GM12878 (cell line): ENCODE data around the gene KIAA0930. TPM values are rescaled to one million over a fixed set of nuclear protein-coding genes. Genes with fewer than 3 reads are reported as not detected.

ENCODE experiments used
- ATAC-seq: fragments of 200-7000 bp; cut with Tn5 transposase; 3 replicates; pipeline ENCODE4 v1.9.1; 2020; ENCODE audit warnings: mild to moderate bottlenecking, moderate library complexity
- BruUV-seq: library from RNA; stranded (reverse); fragments of 400-500 nt; replicated peaks from 2 replicates; lab custom pipeline; 2021; lab: Mats Ljungman, UMichigan
- CTCF ChIA-PET: fragments of 300-600 bp; sonication (Branson Sonifier 250); formaldehyde crosslinking; extraction: SDS; loops from one replicate; lab custom pipeline; 2021; ENCODE audit warnings: inconsistent platforms; lab: Yijun Ruan, JAX
- POLR2A ChIA-PET: fragments of 350-600 bp; formaldehyde crosslinking; extraction: SDS; loops from one replicate; lab custom pipeline; 2021; ENCODE audit warnings: inconsistent platforms; lab: Charles Lee
- RAD21 ChIA-PET: fragments of 300-600 bp; sonication (Branson Sonifier 250); formaldehyde crosslinking; loops from one replicate; lab custom pipeline; 2023; ENCODE audit warnings: antibody characterized with exemption; ENCODE audit not compliant: unreplicated experiment; lab: Charles Lee
- SMC1A ChIA-PET: fragments of 300-600 bp; sonication (Branson Sonifier 250); formaldehyde crosslinking; loops from one replicate; lab custom pipeline; 2023; ENCODE audit not compliant: unreplicated experiment, uncharacterized antibody; lab: Charles Lee
- DNase-seq: peaks from one replicate; pipeline ENCODE4 v3.0.0-alpha.2; 2011; ENCODE audit warnings: low read depth, low spot score
- FAIRE-seq: peaks from 3 replicates; lab custom pipeline; 2011; peaks lifted over from hg19 to GRCh38; lab: Jason Lieb, UNC
- H2AFZ ChIP-seq: 2 replicates; pipeline ENCODE4 v1.6.0; 2011; ENCODE audit warnings: low read depth, low read length, control low read depth; ENCODE audit not compliant: control insufficient read depth
- H3K27ac ChIP-seq: 2 replicates; pipeline ENCODE4 v1.5.1; 2011; ENCODE audit warnings: control low read depth; ENCODE audit not compliant: control insufficient read depth, insufficient read depth
- H3K27me3 ChIP-seq, 2 experiments: replicated peaks in 1 of 2; 2 replicates each; pipeline versions ENCODE4 v1.6.0 to v1.6.1; 2011; ENCODE audit warnings: low read length in 1 of 2; ENCODE audit not compliant: control insufficient read depth in 2 of 2, insufficient read depth in 2 of 2
- H3K36me3 ChIP-seq, 2 experiments: 2 replicates each; pipeline ENCODE4 v1.5.1; 2011; ENCODE audit warnings: low read length in 1 of 2; ENCODE audit not compliant: control insufficient read depth in 2 of 2, insufficient read depth in 2 of 2
- H3K4me1 ChIP-seq: 2 replicates; pipeline ENCODE4 v1.6.1; 2011; ENCODE audit warnings: mild to moderate bottlenecking, low read length, moderate library complexity, mixed read lengths; ENCODE audit not compliant: control insufficient read depth, insufficient read depth
- H3K4me2 ChIP-seq: 2 replicates; pipeline ENCODE4 v1.6.0; 2011; ENCODE audit warnings: control low read depth; ENCODE audit not compliant: control insufficient read depth, insufficient read depth
- H3K4me3 ChIP-seq: fragments of 200-600 bp; sonication (generic); 2 replicates; pipeline ENCODE4 v1.5.1; 2016
- H3K79me2 ChIP-seq: 2 replicates; pipeline ENCODE4 v1.6.0; 2011; ENCODE audit warnings: low read length; ENCODE audit not compliant: control insufficient read depth, insufficient read depth
- H3K9ac ChIP-seq: 2 replicates; pipeline ENCODE4 v1.8.0; 2011; ENCODE audit warnings: low read length, control low read depth, mixed read lengths; ENCODE audit not compliant: control insufficient read depth, insufficient read depth
- H3K9me3 ChIP-seq: replicated peaks from 3 replicates; pipeline ENCODE4 v1.5.1; 2011; ENCODE audit warnings: mild to moderate bottlenecking, low read length; ENCODE audit not compliant: control insufficient read depth, insufficient read depth
- H4K20me1 ChIP-seq: 2 replicates; pipeline ENCODE4 v1.6.0; 2011; ENCODE audit not compliant: control insufficient read depth, insufficient read depth
- ASH2L ChIP-seq: fragments of 300-600, 200-600 bp; sonication (generic); IDR thresholded peaks from 2 replicates; pipeline ENCODE4 v1.6.1; 2017; ENCODE audit warnings: low read depth, mild to moderate bottlenecking, borderline replicate concordance
- BHLHE40 ChIP-seq, 2 experiments: fragments of 450-650 bp in 1 of 2; IDR thresholded peaks; 2 replicates each; pipeline ENCODE4 v1.6.1; 2011 to 2017; ENCODE audit warnings: low read depth in 2 of 2, borderline replicate concordance in 1 of 2, improper control_type of control experiment in 1 of 2, low read length in 1 of 2, mild to moderate bottlenecking in 1 of 2
- BMI1 ChIP-seq: fragments of 450-650 bp; IDR thresholded peaks from 2 replicates; pipeline ENCODE4 v1.6.1; 2016; ENCODE audit warnings: mild to moderate bottlenecking, moderate library complexity, borderline replicate concordance
- CBX3 ChIP-seq: fragments of 200-600 bp; sonication (generic); IDR thresholded peaks from 2 replicates; pipeline ENCODE4 v1.6.1; 2016; ENCODE audit warnings: low read depth, borderline replicate concordance
- CREB1 ChIP-seq: IDR thresholded peaks from 2 replicates; pipeline ENCODE4 v1.6.1; 2012; ENCODE audit warnings: low read depth, mild to moderate bottlenecking, inconsistent platforms
- HCFC1 ChIP-seq: fragments of 150-350 bp; IDR thresholded peaks from 2 replicates; pipeline ENCODE4 v1.6.1; 2014; ENCODE audit warnings: low read length
- MEF2A ChIP-seq: IDR thresholded peaks from 2 replicates; pipeline ENCODE4 v1.6.1; 2011; ENCODE audit warnings: low read depth, mild to moderate bottlenecking, low read length, moderate library complexity; ENCODE audit not compliant: insufficient read depth
- MTA2 ChIP-seq: fragments of 450-650 bp; IDR thresholded peaks from 2 replicates; pipeline ENCODE4 v1.6.1; 2016; ENCODE audit warnings: low read depth, mild to moderate bottlenecking, moderate library complexity
- NR2C2 ChIP-seq: IDR thresholded peaks from 2 replicates; pipeline ENCODE4 v1.6.1; 2011; ENCODE audit warnings: borderline replicate concordance, low read depth; ENCODE audit not compliant: control insufficient read depth, insufficient read length
- POLR2A ChIP-seq: IDR thresholded peaks from 2 replicates; pipeline ENCODE4 v1.6.1; 2011; ENCODE audit warnings: low read depth, mild to moderate bottlenecking, low read length
- SMC3 ChIP-seq: IDR thresholded peaks from 2 replicates; pipeline ENCODE4 v1.6.1; 2011; ENCODE audit warnings: low read length, improper control_type of control experiment, borderline replicate concordance
- TCF7 ChIP-seq: IDR thresholded peaks from 2 replicates; pipeline ENCODE4 v1.6.1; 2014; ENCODE audit warnings: antibody characterized with exemption, borderline replicate concordance
- YY1 ChIP-seq: IDR thresholded peaks from 2 replicates; pipeline ENCODE4 v1.6.1; 2011; ENCODE audit warnings: low read depth, mild to moderate bottlenecking, low read length
- ZNF622 ChIP-seq: fragments of 450-650 bp; IDR thresholded peaks from 2 replicates; pipeline ENCODE4 v1.6.1; 2017; ENCODE audit warnings: mild to moderate bottlenecking, inconsistent platforms
- WGBS: methylation state at CpG from one replicate; pipeline ENCODE4 v1.1.6; 2016; ENCODE audit warnings: low lambda C conversion rate; ENCODE audit not compliant: insufficient replicate concordance, insufficient coverage; ENCODE audit errors: missing lambda C conversion rate; 5-methylcytosine and 5-hydroxymethylcytosine counted together
- in situ Hi-C: fragments of 300-500 bp; cut with MboI; formaldehyde crosslinking; loops from 9 replicates; pipeline ENCODE4 v1.14.3; 2018; ENCODE audit warnings: mixed read lengths
- intact Hi-C: fragments of 100-400 bp; cut with micrococcal nuclease; formaldehyde crosslinking; loops from one replicate; pipeline ENCODE4 v1.14.2; 2022; ENCODE audit not compliant: unreplicated experiment
- polyA plus RNA-seq, 11 experiments: library from polyadenylated mRNA; depleted of rRNA in 4 of 11; unstranded in 6 of 11; stranded (reverse) in 5 of 11; fragments of >200 nt; fragmentation: Nextera tagmentation in 4 of 11; fragmentation: Illumina TruSeq in 1 of 11; extraction: Ambion mirVana in 4 of 11; extraction: Trizol in 1 of 11; gene quantifications; 1 replicate in 1 of 11; 2 replicates in 10 of 11; pipeline versions ENCODE4 v1.2.1 to v1.2.3, GENCODE V29; 2011 to 2016; ENCODE audit warnings: inconsistent platforms in 2 of 11, missing spikeins in 2 of 11, low read depth in 1 of 11
- total RNA-seq, 4 experiments: library from RNA; depleted of rRNA in 3 of 4; stranded (reverse); fragments of >200 nt in 3 of 4; fragmentation: Illumina TruSeq in 1 of 4; extraction: Trizol in 1 of 4; gene quantifications; 2 replicates each; pipeline versions ENCODE4 v1.2.1 to v1.2.3, GENCODE V29; 2013 to 2021
- TF ChIP-seq, protein P1 (sequence below): fragments of 450-650 bp; IDR thresholded peaks from 2 replicates; pipeline ENCODE4 v1.6.1; 2017; ENCODE audit warnings: mild to moderate bottlenecking, moderate library complexity
- TF ChIP-seq, protein P2 (sequence below): fragments of 450-650 bp; IDR thresholded peaks from 2 replicates; pipeline ENCODE4 v1.6.1; 2017; ENCODE audit warnings: borderline replicate concordance

Gene KIAA0930
- total and polyA plus RNA-seq, 10 of the 15 experiments (the other 5 are each of a cell fraction or from before 2014, with no cell fraction given) = 3.6 to 125 (median 46.3) TPM

DNA sequence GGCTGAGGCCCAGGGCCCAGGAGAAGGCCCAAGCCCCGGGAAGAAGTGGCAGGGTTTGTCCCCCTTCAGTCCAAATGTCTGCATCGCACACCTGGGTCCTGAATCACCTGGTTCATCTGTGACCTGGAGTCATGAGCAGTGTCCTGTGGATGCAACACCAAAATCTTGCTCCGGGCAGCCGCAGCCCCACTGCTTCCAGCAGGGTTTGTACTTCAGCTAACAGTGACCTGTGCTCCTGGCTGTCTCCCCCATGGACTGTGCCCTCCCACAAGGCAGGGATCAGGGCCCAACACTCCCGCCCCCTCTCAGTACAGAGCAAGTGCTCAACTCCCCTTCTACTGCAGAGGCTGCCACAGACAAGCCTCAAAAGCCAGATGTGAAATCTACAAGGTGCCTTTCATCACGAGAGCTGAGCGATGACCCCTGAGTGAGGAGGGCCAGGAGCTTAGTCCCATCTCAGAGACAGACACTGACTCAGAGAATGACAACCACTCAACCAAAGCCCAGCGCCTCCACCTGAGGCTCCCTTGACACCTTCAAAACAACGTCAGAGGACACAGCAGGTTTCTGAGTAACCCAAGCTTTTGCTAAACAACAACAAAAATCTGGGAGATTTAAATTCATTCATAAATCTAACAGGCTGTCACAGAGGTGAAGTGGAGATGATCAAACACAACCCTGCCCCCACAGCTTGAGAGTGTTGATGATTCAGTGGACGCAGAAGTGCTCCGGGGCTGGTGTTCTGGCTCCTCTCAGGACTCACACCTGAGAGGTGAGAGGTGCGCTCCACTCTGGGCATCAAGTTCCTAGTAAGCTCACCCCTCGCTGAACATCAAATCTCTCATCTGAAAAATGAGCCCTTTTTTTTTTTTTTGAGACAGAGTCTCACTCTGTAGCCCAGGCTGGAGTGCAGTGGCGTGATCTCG lies 3.4 kb downstream of the KIAA0930 start:
- FAIRE-seq (peak; percentile 47), DNase-seq (no peak), ATAC-seq (no peak)
- POLR2A ChIA-PET = interaction anchor here (0.5 to 1.8 kb wide), 7 partner anchors 9 to 132 kb away, joined by 3 to 9 read pairs (median 5); no protein-coding TSS in a partner anchor
- SMC1A ChIA-PET = interaction anchor here (0.6 to 5.2 kb wide), 6 partner anchors 9 to 111 kb away, joined by 3 to 32 read pairs (median 4); partner anchors contain the start of gene NUP50
- Histone ChIP-seq H3K9me3 (no peaks in the 10 kb centered on the region), H3K36me3 (peaks cover 2 to 11% of the 10 kb centered on the region in 2 experiments; a peak in 2 of 4 replicates), H2AFZ (no peak overlapping the region), H3K27ac (peak overlapping the region; percentile 93), H3K9ac (peak overlapping the region; percentile 80), H3K4me1 (peaks cover 69% of the 10 kb centered on the region), H3K4me2 (peak overlapping the region; percentile 88), H4K20me1 (no peaks in the 10 kb centered on the region), H3K27me3 (no peaks in the 10 kb centered on the region), H3K4me3 (peak overlapping the region; percentile 67), H3K79me2 (peaks cover 79% of the 10 kb centered on the region)
- BruUV-seq = no TSS peak
- no peak for TF ChIP-seq ZNF622
- TF ChIP-seq SMC3 = no peak
- TF ChIP-seq POLR2A = 0 out of 2 replicates have a peak, but pooled peaks have one; percentile 7
- no peak for TF ChIP-seq MTA2
- TF ChIP-seq CREB1 = no peak
- no peak for TF ChIP-seq MEF2A
- TF ChIP-seq, protein P1, sequence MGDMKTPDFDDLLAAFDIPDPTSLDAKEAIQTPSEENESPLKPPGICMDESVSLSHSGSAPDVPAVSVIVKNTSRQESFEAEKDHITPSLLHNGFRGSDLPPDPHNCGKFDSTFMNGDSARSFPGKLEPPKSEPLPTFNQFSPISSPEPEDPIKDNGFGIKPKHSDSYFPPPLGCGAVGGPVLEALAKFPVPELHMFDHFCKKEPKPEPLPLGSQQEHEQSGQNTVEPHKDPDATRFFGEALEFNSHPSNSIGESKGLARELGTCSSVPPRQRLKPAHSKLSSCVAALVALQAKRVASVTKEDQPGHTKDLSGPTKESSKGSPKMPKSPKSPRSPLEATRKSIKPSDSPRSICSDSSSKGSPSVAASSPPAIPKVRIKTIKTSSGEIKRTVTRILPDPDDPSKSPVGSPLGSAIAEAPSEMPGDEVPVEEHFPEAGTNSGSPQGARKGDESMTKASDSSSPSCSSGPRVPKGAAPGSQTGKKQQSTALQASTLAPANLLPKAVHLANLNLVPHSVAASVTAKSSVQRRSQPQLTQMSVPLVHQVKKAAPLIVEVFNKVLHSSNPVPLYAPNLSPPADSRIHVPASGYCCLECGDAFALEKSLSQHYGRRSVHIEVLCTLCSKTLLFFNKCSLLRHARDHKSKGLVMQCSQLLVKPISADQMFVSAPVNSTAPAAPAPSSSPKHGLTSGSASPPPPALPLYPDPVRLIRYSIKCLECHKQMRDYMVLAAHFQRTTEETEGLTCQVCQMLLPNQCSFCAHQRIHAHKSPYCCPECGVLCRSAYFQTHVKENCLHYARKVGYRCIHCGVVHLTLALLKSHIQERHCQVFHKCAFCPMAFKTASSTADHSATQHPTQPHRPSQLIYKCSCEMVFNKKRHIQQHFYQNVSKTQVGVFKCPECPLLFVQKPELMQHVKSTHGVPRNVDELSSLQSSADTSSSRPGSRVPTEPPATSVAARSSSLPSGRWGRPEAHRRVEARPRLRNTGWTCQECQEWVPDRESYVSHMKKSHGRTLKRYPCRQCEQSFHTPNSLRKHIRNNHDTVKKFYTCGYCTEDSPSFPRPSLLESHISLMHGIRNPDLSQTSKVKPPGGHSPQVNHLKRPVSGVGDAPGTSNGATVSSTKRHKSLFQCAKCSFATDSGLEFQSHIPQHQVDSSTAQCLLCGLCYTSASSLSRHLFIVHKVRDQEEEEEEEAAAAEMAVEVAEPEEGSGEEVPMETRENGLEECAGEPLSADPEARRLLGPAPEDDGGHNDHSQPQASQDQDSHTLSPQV = no peak
- TF ChIP-seq YY1 = no peak
- no peak for TF ChIP-seq NR2C2
- TF ChIP-seq, protein P2, sequence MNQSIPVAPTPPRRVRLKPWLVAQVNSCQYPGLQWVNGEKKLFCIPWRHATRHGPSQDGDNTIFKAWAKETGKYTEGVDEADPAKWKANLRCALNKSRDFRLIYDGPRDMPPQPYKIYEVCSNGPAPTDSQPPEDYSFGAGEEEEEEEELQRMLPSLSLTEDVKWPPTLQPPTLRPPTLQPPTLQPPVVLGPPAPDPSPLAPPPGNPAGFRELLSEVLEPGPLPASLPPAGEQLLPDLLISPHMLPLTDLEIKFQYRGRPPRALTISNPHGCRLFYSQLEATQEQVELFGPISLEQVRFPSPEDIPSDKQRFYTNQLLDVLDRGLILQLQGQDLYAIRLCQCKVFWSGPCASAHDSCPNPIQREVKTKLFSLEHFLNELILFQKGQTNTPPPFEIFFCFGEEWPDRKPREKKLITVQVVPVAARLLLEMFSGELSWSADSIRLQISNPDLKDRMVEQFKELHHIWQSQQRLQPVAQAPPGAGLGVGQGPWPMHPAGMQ = no peak
- no peak for TF ChIP-seq TCF7
- peak in 1 of 2 experiments; percentile 22; a peak in 1 of 4 replicates for TF ChIP-seq BHLHE40 (IDR thresholded peaks at IDR 0.05; ENCODE audit: borderline replicate concordance in 1 of 2, low read depth in 2 of 2, low read length in 1 of 2)
- no peak for TF ChIP-seq CBX3
- TF ChIP-seq ASH2L = no peak
- no peak for TF ChIP-seq BMI1
- no peak for TF ChIP-seq HCFC1
- RAD21 ChIA-PET = interaction anchor here (0.6 kb wide), 1 partner anchor 65 kb away, joined by 3 read pairs; no protein-coding TSS in a partner anchor
- CTCF ChIA-PET = interaction anchor here (1.2 to 2.3 kb wide), 3 partner anchors 8 to 72 kb away, joined by 3 to 8 read pairs (median 8); no protein-coding TSS in a partner anchor
- WGBS = 89% methylated on average over 13 of the region's 15 CpGs
- in situ Hi-C loops (no loop called here), intact Hi-C loops (loop anchor here (5.0 kb wide), 1 partner anchor 70 kb away; no protein-coding TSS in a partner anchor)
